G401 (cell line): ENCODE results near the gene ATP2B3. TPM values are rescaled to one million over a fixed set of nuclear protein-coding genes. Genes with fewer than 3 reads are reported as not detected.

Source experiments
- DNase-seq: peaks from one replicate; pipeline ENCODE4 v3.0.0-alpha.2; 2015; ENCODE audit warnings: low spot score
- in situ Hi-C: cut with HindIII; loops from 2 replicates; pipeline ENCODE4 v1.10.0; 2016; ENCODE audit warnings: low sequenced_read_pairs, mixed read lengths
- total RNA-seq: library from RNA; depleted of rRNA; stranded (reverse); fragments of >200 nt; shearing (Covaris generic); gene quantifications from 2 replicates; pipeline ENCODE4 v1.2.3, GENCODE V29; 2014

The ATP2B3 gene
- total RNA-seq, 1 experiment from 2014 or later = not detected

DNA sequence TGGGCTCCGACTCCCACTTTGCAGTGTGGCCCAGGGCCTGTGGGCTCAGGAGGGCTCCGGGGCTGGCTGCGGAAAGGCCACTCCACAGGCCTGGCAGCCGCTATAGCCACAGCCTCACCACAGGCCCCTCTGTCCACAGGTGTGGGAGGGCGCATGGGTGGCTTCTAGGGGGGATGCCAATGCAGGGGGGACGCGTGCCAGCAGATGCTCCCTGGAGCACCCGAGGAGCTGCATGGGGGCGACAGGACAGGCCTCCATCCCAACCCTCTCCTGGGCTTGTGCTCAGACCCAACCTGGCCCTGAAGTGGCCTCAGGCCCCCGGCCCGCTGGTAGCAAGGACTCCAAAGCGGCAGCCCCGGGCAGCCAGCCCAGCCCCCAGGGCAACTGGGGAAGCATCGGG lies 14.6 kb upstream of the ATP2B3 start:
- in situ Hi-C loops = no loop called here
- no peak for DNase-seq

GRCh38 chrX:153504445-153505016 lies 12.9 kb upstream of the ATP2B3 start:
- DNase-seq = no peak
- in situ Hi-C loops = no loop called here

DNA sequence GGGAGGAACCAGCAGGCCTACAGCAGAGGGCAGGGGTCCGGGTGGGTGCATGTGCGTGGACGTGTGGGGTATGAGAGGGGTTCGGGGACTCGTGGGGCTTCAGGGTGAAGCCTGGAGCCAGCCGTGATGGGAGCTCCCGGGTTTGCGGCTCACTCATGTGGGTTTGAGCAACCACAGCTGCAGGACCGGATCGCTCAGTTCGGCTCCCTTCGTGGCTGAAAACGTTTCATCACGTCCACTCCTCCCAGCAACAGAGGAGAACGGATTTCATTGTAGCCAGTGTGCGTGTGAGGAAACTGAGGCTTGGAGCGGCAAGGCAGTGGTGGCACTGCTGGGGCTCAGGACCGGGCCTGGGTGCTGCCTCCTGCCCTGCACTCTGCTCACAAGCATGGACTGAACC lies 12.1 kb upstream of the ATP2B3 start:
- in situ Hi-C loops = no loop called here
- DNase-seq = no peak

- in situ Hi-C loops = no loop called here
- peak; percentile 75 for DNase-seq
These were observed 9.8 kb upstream of the ATP2B3 start for GRCh38 chrX:153507484-153508178.

DNA sequence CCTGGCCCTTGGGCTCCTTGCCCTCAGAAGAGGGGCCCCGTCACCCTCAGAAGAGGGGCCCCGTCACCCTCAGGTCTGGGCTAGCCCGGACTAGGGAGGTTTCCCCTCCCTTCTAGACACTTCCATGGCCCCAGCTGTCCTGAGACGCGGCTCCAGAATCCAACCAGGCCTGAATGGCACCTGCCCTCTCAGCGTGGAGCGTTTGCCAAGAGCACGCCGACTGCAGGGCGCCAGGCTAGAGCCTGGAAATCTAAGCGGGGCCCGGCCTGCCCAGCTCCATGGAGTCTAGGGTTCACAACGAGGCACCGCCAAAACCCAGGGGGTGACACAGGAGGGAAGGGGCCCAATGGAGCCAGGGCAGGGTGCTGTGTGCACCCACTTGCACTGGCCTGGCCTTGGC lies 7.8 kb upstream of the ATP2B3 start:
- in situ Hi-C loops = no loop called here
- peak; percentile 61 for DNase-seq

DNA sequence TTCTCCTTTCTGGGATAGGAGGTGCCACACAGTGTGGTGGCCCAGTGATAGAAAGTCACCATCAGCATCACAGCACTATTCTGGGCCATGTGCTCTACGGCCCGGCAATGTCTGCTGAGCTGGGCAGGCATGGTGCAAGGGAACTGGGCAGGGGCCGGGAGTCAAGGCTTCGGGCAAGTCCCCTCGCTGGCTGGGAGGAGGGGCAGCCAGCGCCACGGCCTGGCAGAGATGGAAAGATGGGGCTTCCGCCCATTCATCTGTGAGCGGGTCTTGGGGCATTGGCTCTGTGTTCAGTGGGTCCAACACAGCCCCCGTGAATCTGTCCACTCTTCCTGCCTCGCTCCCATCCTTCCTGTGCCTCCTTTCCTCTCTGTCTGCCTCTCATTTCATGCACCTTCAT lies 7.1 kb upstream of the ATP2B3 start:
- DNase-seq = no peak
- in situ Hi-C loops = no loop called here

- no peak for DNase-seq
- in situ Hi-C loops = no loop called here
These were observed 5.5 kb upstream of the ATP2B3 start for GRCh38 chrX:153511784-153512500.

DNA sequence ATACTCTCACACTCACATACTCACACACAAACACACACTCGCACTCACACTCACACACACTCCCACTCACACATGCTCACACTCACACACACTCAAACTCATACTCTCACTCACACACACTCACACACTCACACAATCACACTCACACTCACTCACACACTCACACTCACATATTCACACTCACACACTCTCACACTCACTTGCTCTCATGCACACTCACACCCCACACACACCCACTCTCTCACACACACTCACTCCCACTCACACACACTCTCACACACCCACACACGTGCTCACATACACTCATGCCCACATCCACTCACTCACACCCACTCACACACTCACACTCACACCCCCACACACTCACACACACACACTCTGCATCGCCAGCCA lies 4.9 kb upstream of the ATP2B3 start:
- in situ Hi-C loops = no loop called here
- no peak for DNase-seq

GRCh38 chrX:153513265-153513664 lies 4.2 kb upstream of the ATP2B3 start:
- in situ Hi-C loops = no loop called here
- DNase-seq = no peak

GRCh38 chrX:153514259-153514658 lies 3.2 kb upstream of the ATP2B3 start:
- in situ Hi-C loops = no loop called here
- DNase-seq = no peak

- no peak for DNase-seq
- in situ Hi-C loops = no loop called here
These were observed 2.0 kb upstream of the ATP2B3 start for GRCh38 chrX:153515435-153515834.

DNA sequence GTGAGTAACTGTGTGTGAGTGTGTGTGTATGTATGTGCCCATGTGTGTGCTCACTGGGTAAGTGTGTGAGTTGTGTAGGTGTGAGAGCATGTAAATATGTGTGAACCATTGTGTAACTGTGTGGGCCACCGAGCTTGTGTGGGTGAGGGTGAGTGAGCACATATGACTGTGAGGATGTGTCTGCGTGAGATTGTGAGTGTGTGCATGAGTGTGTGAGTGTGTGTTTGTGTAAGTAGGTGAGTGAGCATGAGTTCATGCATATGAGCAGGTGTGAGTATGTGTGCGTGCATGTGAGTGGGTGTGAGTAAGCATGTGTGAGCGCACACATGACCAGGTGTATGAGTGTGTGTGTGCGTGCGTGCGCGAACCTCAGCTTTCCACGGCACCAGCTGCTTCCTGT lies 1.4 kb upstream of the ATP2B3 start:
- in situ Hi-C loops = no loop called here
- DNase-seq = no peak

GRCh38 chrX:153517946-153518834 lies 748 bp downstream of the ATP2B3 start:
- DNase-seq = no peak
- in situ Hi-C loops = no loop called here

- in situ Hi-C loops = no loop called here
- DNase-seq = peak; percentile 43
These were observed 2.3 kb downstream of the ATP2B3 start for GRCh38 chrX:153519569-153520286.

DNA sequence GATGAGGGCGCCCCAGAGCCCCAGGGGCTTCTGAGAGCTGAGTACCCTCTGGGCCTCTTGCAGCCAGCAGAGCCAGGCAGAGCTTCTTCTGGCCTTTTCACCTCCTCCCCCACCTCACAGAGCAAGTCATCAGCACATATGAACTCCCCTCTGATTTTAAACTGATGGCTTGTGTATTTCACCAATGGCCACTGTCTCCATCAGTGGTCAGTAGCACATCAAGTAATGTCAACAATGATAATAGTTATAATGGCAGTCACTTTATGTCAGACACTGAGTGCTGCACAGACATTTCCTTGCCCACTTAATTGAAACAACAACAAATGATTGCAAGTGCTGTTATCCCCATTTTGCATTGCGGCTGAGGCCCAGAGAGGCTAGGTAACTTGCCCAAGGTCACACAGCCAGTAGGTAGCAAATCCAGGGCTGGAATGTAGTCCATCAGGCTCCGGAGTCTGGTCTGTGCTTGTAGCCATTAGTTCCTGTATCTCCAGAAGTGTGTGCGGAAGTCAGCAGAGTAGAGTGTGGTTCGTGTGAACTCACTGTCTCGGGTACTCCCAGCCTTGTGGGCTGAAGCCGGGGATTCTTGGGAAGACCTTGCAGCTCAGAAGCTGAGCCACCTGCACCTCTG lies 3.0 kb downstream of the ATP2B3 start:
- in situ Hi-C loops = no loop called here
- DNase-seq = no peak

DNA sequence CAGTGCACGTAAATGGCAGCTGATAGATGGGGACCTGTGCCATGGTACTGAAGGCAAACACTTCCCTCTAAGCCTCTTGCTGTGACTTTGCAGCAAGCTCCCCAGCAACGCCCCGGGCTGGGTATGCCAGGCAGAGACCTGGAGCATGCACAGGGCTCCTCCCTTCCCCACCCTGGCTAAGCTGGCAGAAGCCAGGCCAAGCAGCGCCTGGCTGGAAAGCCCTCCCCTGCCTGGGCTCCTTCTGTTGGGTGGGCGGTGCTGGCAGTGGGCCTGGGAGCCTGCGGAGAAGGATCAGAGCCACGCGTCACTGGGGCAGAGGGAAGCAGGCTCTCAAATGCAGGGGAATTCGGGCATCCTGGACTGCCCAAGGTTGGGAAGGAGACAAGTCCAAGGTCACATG lies 3.6 kb downstream of the ATP2B3 start:
- peak; percentile 90 for DNase-seq
- in situ Hi-C loops = no loop called here

- in situ Hi-C loops = no loop called here
- peak; percentile 49 for DNase-seq
These were observed 4.8 kb downstream of the ATP2B3 start for GRCh38 chrX:153522259-153522658.

DNA sequence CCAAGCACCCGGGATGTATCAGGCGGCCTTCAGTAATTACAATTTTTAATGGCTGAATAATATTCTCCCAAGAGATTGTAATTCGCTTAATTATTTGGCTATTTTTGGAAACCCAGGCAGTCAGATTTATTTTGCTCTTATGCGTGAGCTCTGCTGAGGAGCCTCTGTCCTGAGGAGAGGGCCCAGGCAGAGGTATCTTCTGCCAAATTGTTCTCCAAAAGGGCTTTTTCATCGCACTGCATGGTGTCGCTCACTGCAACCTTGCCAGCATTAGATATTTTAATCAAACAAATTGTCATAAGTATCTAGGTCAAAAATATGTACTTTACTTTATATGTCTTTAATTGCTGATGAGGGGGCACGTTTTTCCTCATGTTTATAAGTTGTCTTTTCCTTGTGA lies 5.8 kb downstream of the ATP2B3 start:
- in situ Hi-C loops = no loop called here
- peak; percentile 79 for DNase-seq

- in situ Hi-C loops = no loop called here
- DNase-seq = no peak
These were observed 6.8 kb downstream of the ATP2B3 start for GRCh38 chrX:153524234-153524633.
